PC-3 (cell line): Measurements from ENCODE around the gene ADD3.

Source experiments
- CTCF ChIP-seq: fragments of 300-600 bp; sonication (generic); conservative IDR thresholded peaks from 2 replicates; pipeline ENCODE4 v1.5.1; 2017; ENCODE audit warnings: antibody characterized with exemption, low read depth, mild to moderate bottlenecking, low read length
- EZH2 ChIP-seq: fragments of 300-600 bp; sonication (generic); IDR thresholded peaks from one replicate; pipeline ENCODE4 v1.6.1; 2017; ENCODE audit warnings: antibody characterized with exemption, mild to moderate bottlenecking, low read length; ENCODE audit not compliant: unreplicated experiment
- EZH2phosphoT487 ChIP-seq: fragments of 300-600 bp; sonication (generic); IDR thresholded peaks from 2 replicates; pipeline ENCODE4 v1.6.1; 2018; ENCODE audit warnings: mild to moderate bottlenecking, antibody characterized with exemption, low read length, borderline replicate concordance

- TF ChIP-seq CTCF (no peak), EZH2 (no peak), EZH2phosphoT487 (no peak)
Observed at GRCh38 chr10:110149259-110149658, 141.5 kb downstream of the ADD3 start.
